H1 (cell line): Measurements from ENCODE around the gene MAML3. TPM values are rescaled to one million over a fixed set of nuclear protein-coding genes. Genes with fewer than 3 reads are reported as not detected.

Experiments used
- EP300 ChIP-seq, 2 experiments: IDR thresholded peaks; 1 replicate in 1 of 2; 2 replicates in 1 of 2; pipeline ENCODE4 v1.6.1; 2011 to 2012; ENCODE audit warnings: low read depth in 2 of 2, low read length in 2 of 2, mild to moderate bottlenecking in 2 of 2, borderline replicate concordance in 1 of 2, inconsistent platforms in 1 of 2, moderate library complexity in 1 of 2
- JUN ChIP-seq: IDR thresholded peaks from 2 replicates; pipeline ENCODE4 v1.6.1; 2011; ENCODE audit warnings: low read depth, mild to moderate bottlenecking, improper control_type of control experiment, low read length
- polyA plus RNA-seq, 7 experiments: library from polyadenylated mRNA; depleted of rRNA in 3 of 7; stranded (reverse) in 5 of 7; unstranded in 2 of 7; fragments of >200 nt in 5 of 7; fragments of 200-250 nt in 2 of 7; gene quantifications; 1 replicate in 5 of 7; 2 replicates in 1 of 7; 4 replicates in 1 of 7; pipeline versions ENCODE4 v1.2.1 to v1.2.3, GENCODE V29; 2011 to 2013; ENCODE audit warnings: missing spikeins in 2 of 7, mixed read lengths in 2 of 7
- total RNA-seq: library from RNA; stranded (reverse); fragmentation: NEBNext Ultra II Directional; extraction: Animal tissue kit (Norgen Biotek cat#: 25700); gene quantifications from 2 replicates; pipeline ENCODE4 v1.2.1, GENCODE V29; 2021

MAML3 gene
- total and polyA plus RNA-seq, 2 of the 8 experiments (the other 6 are each of a cell fraction or from before 2014, with no cell fraction given): 2.1 to 5.7 TPM

GRCh38 chr4:140028101-140028500, 125.9 kb downstream of the MAML3 start (continued):
- TF ChIP-seq JUN (no peak), EP300 (IDR thresholded peaks at IDR 0.05; ENCODE audit: borderline replicate concordance in 1 of 2, low read depth in 2 of 2, low read length in 2 of 2) (no peak)
